HUES64 (cell line): ENCODE data around the gene PCBD2.
A peak's percentile ranks its signal among the peaks of the same experiment; 100 is the strongest.
"Not testable (repeated sequence)": the region's sequence is repeated elsewhere in the genome, so short reads cannot be mapped to it uniquely, and the experiment has no call there.

Source experiments
- H3K27ac ChIP-seq: 2 replicates; pipeline ENCODE4 v1.7.0; 2013; ENCODE audit warnings: low read depth, low read length, inconsistent platforms
- H3K27me3 ChIP-seq: 2 replicates; pipeline ENCODE4 v1.6.1; 2013; ENCODE audit warnings: mild to moderate bottlenecking, low read length; ENCODE audit not compliant: insufficient read depth
- H3K36me3 ChIP-seq: 2 replicates; pipeline ENCODE4 v1.6.1; 2013; ENCODE audit warnings: mild to moderate bottlenecking, low read length; ENCODE audit not compliant: insufficient read depth
- H3K4me1 ChIP-seq: 2 replicates; pipeline ENCODE4 v1.6.1; 2013; ENCODE audit warnings: mild to moderate bottlenecking, low read length, moderate library complexity; ENCODE audit not compliant: insufficient read depth
- H3K4me3 ChIP-seq: 2 replicates; pipeline ENCODE4 v1.5.1; 2013; ENCODE audit warnings: mild to moderate bottlenecking, low read length, moderate library complexity
- H3K9ac ChIP-seq: 2 replicates; pipeline ENCODE4 v1.6.1; 2013; ENCODE audit warnings: mild to moderate bottlenecking, low read depth, low read length
- H3K9me3 ChIP-seq: 2 replicates; pipeline ENCODE4 v1.6.1; 2013; ENCODE audit warnings: low read depth, low read length; ENCODE audit not compliant: insufficient read depth
- whole genome bisulfite sequencing: fragments of 150-250, 120-280 bp; methylation state at CpG from one replicate; pipeline ENCODE4 v1.1.7; 2013; ENCODE audit warnings: missing lambda C conversion rate; 5-methylcytosine and 5-hydroxymethylcytosine counted together

PCBD2 gene

GRCh38 chr5:134881711-134882110 lies 23.2 kb upstream of the PCBD2 start:
- not testable (repeated sequence) for H3K4me1 ChIP-seq, H3K4me3 ChIP-seq, H3K27me3 ChIP-seq, H3K27ac ChIP-seq, H3K9me3 ChIP-seq, H3K9ac ChIP-seq, H3K36me3 ChIP-seq
- 94% methylated on average over 28 of the region's 30 CpGs for WGBS

GRCh38 chr5:134887593-134888159 lies 17.3 kb upstream of the PCBD2 start:
- Histone ChIP-seq H3K9me3 (no peaks in the 10 kb centered on the region), H3K36me3 (no peaks in the 10 kb centered on the region)
- WGBS, result 89% methylated on average over 14 of the region's 14 CpGs

DNA sequence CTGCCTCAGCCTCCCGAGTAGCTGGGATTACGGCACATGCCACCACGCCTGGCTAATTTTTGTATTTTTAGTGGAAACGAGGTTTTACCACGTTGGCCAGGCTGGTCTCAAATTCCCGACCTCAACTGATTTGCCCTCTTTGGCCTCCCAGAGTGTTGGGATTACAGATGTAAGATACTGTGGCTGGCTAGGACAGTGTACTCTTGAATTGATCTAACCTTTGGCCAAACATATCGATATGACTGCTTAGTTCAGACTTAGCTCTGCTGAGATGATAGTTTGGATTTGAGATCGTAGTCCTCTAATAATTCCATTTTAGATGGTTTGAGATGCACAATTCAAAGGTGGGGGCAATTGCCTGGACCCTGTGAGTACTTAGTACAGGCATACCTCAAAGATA lies 15.6 kb upstream of the PCBD2 start:
- Histone ChIP-seq H3K27me3 (no peaks in the 10 kb centered on the region), H3K4me3 (no peak overlapping the region), H3K27ac (no peak overlapping the region), H3K4me1 (0 out of 2 replicates have a peak, but pooled peaks cover 4% of the 10 kb centered on the region), H3K9ac (no peak overlapping the region), H3K9me3 (no peaks in the 10 kb centered on the region), H3K36me3 (no peaks in the 10 kb centered on the region)
- 97% methylated on average over 8 of the region's 8 CpGs for WGBS

More at GRCh38 chr5:134887593-134888159, 17.3 kb upstream of the PCBD2 start:
- Histone ChIP-seq H3K4me1 (no peaks in the 10 kb centered on the region), H3K9ac (no peak overlapping the region), H3K27ac (no peak overlapping the region), H3K4me3 (no peak overlapping the region), H3K27me3 (no peaks in the 10 kb centered on the region)

- Histone ChIP-seq H3K9ac (no peak overlapping the region), H3K4me1 (0 out of 2 replicates have a peak, but pooled peaks cover 4% of the 10 kb centered on the region), H3K36me3 (no peaks in the 10 kb centered on the region), H3K9me3 (no peaks in the 10 kb centered on the region), H3K27ac (no peak overlapping the region), H3K4me3 (no peak overlapping the region), H3K27me3 (no peaks in the 10 kb centered on the region)
- 100% methylated on average over 1 of the region's 1 CpG for WGBS
Measured at GRCh38 chr5:134891473-134891872, 13.5 kb upstream of the PCBD2 start.

DNA sequence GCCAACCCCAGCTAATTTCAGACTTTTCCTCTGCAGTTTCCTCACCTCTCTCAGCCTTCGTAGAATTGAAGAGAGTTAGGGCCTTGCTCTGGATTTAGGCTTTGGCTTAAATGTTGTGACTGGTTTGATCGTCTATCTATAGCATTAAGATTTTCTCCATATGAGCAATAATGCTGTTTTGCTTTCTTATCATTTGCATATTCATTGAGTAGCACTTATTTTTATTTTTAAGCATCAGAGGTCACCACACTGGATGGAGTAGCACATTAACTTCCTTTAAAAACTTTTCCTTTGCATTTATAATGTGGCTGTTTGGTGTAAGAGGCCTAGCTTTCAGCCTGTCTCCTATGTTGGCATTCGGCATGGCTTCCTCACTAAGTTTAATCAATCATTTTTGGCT lies 12.6 kb upstream of the PCBD2 start:
- H3K4me3 ChIP-seq, result no peak overlapping the region
- H3K36me3 ChIP-seq, result peaks cover under 1% of the 10 kb centered on the region; the same call in 1 of the 2 replicates
- no peaks in the 10 kb centered on the region for H3K27me3 ChIP-seq
- no peak overlapping the region for H3K9ac ChIP-seq
- 0 out of 2 replicates have a peak, but pooled peaks cover 4% of the 10 kb centered on the region for H3K4me1 ChIP-seq
- H3K9me3 ChIP-seq, result no peaks in the 10 kb centered on the region
- no peak overlapping the region for H3K27ac ChIP-seq
- WGBS, result 89% methylated on average over 3 of the region's 3 CpGs

- WGBS, result 98% methylated on average over 2 of the region's 2 CpGs
- Histone ChIP-seq H3K27me3 (no peaks in the 10 kb centered on the region), H3K9me3 (no peaks in the 10 kb centered on the region), H3K9ac (no peak overlapping the region), H3K27ac (no peak overlapping the region), H3K36me3 (peaks cover 4% of the 10 kb centered on the region; the same call in 1 of the 2 replicates), H3K4me1 (0 out of 2 replicates have a peak, but pooled peaks cover 4% of the 10 kb centered on the region), H3K4me3 (no peak overlapping the region)
Measured at GRCh38 chr5:134892926-134893325, 12.0 kb upstream of the PCBD2 start.

DNA sequence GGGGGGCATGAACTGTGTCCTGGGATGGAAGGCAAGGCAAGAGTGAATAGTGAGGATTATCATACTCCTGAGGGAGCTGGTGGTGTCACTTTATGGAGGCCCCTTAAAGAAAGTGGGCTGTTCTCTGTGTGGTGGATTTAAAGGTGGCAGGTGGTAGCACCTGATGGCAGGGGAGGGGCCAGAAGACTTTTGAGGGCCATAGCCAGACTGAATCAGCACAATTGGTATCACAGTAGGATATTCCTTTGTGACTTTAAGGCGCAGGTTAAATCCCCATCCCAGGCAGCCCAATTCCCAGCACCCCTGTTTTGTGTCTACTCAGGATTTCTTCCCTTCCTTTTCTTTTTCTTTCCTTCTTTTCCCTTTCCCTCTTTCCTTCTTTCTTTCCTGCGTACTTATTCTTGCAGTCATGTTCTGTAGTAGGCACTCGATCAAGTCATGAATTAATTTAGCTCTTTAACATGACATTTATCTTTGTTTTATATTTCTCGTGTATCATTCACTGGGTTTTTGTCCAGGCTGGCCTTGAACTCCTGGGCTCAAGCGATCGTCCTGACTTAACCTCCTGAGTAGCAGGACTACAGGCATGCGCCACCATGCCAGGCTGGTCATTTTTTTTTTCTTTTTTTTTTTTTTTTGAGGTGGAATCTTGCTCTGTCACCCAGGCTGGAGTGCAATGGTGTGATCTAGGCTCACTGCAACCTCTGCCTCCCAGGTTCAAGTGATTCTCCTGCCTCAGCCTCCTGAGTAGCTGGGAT lies 11.0 kb upstream of the PCBD2 start:
- no peaks in the 10 kb centered on the region for H3K9me3 ChIP-seq
- H3K36me3 ChIP-seq, result peaks cover 4% of the 10 kb centered on the region; the same call in 1 of the 2 replicates
- WGBS, result 94% methylated on average over 7 of the region's 7 CpGs
- no peak overlapping the region for H3K9ac ChIP-seq
- no peak overlapping the region for H3K4me3 ChIP-seq
- no peaks in the 10 kb centered on the region for H3K27me3 ChIP-seq
- H3K4me1 ChIP-seq, result 0 out of 2 replicates have a peak, but pooled peaks cover 4% of the 10 kb centered on the region
- H3K27ac ChIP-seq, result no peak overlapping the region

DNA sequence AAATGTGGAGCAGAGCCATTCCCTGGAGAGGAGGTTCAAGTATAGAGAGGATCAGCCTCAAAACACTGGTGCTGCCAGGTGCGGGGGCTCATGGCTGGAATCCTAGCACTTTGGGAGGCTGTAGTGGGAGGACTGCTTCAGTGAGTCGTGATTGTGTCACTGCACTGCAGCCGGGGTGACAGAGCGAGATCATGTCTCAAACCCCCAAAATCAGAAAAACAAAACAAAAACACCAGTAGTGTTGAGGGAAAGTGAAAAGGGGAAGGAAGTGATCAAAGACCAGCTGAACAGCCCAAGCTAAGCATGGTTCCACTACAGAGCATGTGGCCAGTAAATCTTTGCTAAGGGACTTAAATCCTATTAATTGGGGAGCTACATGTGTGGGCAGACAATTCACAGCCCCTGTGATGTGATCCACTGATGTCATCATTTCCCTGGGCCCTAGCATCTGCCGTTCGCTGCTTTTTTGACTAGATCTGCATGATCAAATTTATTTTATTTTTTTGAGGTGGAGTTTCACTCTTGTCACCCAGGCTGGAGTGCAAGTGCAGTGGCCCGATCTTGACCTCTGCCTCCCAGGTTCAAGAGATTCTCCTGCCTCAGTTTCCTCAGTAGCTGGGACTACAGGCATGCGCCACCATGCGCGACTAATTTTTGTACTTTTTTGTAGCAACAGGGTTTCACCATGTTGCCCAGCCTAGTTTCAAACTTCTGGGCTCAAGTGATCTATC lies 2.7 kb upstream of the PCBD2 start:
- Histone ChIP-seq H3K27ac (no peak overlapping the region), H3K4me3 (no peak overlapping the region), H3K27me3 (no peaks in the 10 kb centered on the region), H3K36me3 (peaks cover 9% of the 10 kb centered on the region), H3K9ac (no peak overlapping the region), H3K9me3 (no peaks in the 10 kb centered on the region), H3K4me1 (no peaks in the 10 kb centered on the region; the same call in 1 of the 2 replicates)
- 96% methylated on average over 7 of the region's 10 CpGs for WGBS

- peak overlapping the region; percentile 95 for H3K27ac ChIP-seq
- no peaks in the 10 kb centered on the region for H3K27me3 ChIP-seq
- peak overlapping the region; percentile 96 for H3K9ac ChIP-seq
- H3K4me3 ChIP-seq, result peak overlapping the region; percentile 97
- no peaks in the 10 kb centered on the region for H3K9me3 ChIP-seq
- H3K36me3 ChIP-seq, result peaks cover 12% of the 10 kb centered on the region
- WGBS, result under 1% methylated on average over 54 of the region's 54 CpGs
- no peaks in the 10 kb centered on the region; the same call in 1 of the 2 replicates for H3K4me1 ChIP-seq
Measured at GRCh38 chr5:134905246-134905996, 490 bp downstream of the PCBD2 start.

DNA sequence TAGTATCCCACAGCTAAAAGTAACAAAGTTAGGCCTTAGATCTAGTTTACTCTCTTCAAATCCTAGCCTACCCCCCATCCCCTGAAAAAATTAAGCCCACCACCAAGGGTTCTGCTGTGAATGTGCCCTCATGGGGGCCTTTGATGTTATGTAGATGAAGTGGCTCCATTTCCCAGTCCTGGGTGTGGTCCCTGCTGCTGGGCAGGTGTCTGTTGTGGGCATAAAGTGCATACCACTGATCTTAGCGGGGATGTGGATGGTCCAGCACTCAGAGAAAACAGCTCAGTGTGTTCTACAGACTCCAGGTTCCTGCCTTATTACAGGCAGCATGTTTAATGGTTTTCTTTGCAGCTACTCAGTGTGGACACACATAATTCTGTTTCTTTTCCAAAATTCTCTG lies 1.9 kb downstream of the PCBD2 start:
- 80% methylated on average over 1 of the region's 1 CpG for WGBS
- Histone ChIP-seq H3K27ac (no peak overlapping the region), H3K9me3 (no peaks in the 10 kb centered on the region), H3K4me1 (no peaks in the 10 kb centered on the region; the same call in 1 of the 2 replicates), H3K9ac (no peak overlapping the region), H3K27me3 (no peaks in the 10 kb centered on the region), H3K36me3 (peaks cover 23% of the 10 kb centered on the region), H3K4me3 (no peak overlapping the region)
